ENCODE results near the gene NOL7. TPM values are rescaled to one million over a fixed set of nuclear protein-coding genes. Genes with fewer than 3 reads are reported as not detected.

Gene NOL7
- total and polyA plus RNA-seq, 2 donors (not counting 3 experiments of a cell fraction or from before 2014, with no cell fraction given), result 36.3 to 80.0 TPM

- DNase-seq (ENCODE audit: low read depth, low spot score) (no peak), FAIRE-seq (no peak)
- H2AFZ ChIP-seq (ENCODE audit: low read depth, low read length), result no peak overlapping the region
- H3K27me3 ChIP-seq (ENCODE audit: control insufficient read depth in 2 of 2, insufficient read depth in 2 of 2, low read length in 2 of 2), result peaks cover 7 to 9% of the 10 kb centered on the region in 2 experiments
- H3K4me3 ChIP-seq (replicated peaks in 1 of 3; ENCODE audit: insufficient read depth in 1 of 3, low read depth in 1 of 3, low read length in 3 of 3), result no peak overlapping the region
- dilution Hi-C loops (cut with MboI; ENCODE audit: extremely low pct_ligation_motif_present, low sequenced_read_pairs), result loop anchor here (25.0 kb wide), 1 partner anchor 229 kb away; the partner anchor contains the start of gene TBC1D7
- intact Hi-C loops (cut with micrococcal nuclease), result no loop called here
- H3K4me1 ChIP-seq (ENCODE audit: control insufficient read depth, extremely low read depth, insufficient read depth, low read length), result no peaks in the 10 kb centered on the region
- H3K9me1 ChIP-seq (replicated peaks; ENCODE audit: control insufficient read depth, extremely low read depth, insufficient read depth, low read length), result no peaks in the 10 kb centered on the region
- BruUV-seq (replicated peaks), result no TSS peak
- no peaks in the 10 kb centered on the region for H3K9me3 ChIP-seq (replicated peaks; ENCODE audit: control insufficient read depth, insufficient read depth, low read length)
- no peaks in the 10 kb centered on the region for H3K79me2 ChIP-seq (ENCODE audit: control insufficient read depth, insufficient read depth, low read length)
- ChIA-PET CTCF (interaction anchor here (1.0 to 1.5 kb wide), 2 partner anchors 9 to 28 kb away, joined by 3 read pairs; partner anchors contain the start of gene SIRT5), POLR2A (interaction anchor here (0.7 kb wide), 1 partner anchor 9 kb away, joined by 3 read pairs; the partner anchor contains the start of gene SIRT5)
- no peaks in the 10 kb centered on the region for H4K20me1 ChIP-seq (replicated peaks; ENCODE audit: control insufficient read depth, extremely low read depth, insufficient read depth, low read length)
- no peak overlapping the region for H3K4me2 ChIP-seq (ENCODE audit: insufficient read depth, low read length)
- no peaks in the 10 kb centered on the region for H3K36me3 ChIP-seq (ENCODE audit: control insufficient read depth in 2 of 2, extremely low read depth in 1 of 2, insufficient read depth in 2 of 2, low read length in 2 of 2)
- TF ChIP-seq, protein P1, sequence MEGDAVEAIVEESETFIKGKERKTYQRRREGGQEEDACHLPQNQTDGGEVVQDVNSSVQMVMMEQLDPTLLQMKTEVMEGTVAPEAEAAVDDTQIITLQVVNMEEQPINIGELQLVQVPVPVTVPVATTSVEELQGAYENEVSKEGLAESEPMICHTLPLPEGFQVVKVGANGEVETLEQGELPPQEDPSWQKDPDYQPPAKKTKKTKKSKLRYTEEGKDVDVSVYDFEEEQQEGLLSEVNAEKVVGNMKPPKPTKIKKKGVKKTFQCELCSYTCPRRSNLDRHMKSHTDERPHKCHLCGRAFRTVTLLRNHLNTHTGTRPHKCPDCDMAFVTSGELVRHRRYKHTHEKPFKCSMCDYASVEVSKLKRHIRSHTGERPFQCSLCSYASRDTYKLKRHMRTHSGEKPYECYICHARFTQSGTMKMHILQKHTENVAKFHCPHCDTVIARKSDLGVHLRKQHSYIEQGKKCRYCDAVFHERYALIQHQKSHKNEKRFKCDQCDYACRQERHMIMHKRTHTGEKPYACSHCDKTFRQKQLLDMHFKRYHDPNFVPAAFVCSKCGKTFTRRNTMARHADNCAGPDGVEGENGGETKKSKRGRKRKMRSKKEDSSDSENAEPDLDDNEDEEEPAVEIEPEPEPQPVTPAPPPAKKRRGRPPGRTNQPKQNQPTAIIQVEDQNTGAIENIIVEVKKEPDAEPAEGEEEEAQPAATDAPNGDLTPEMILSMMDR (IDR thresholded peaks at IDR 0.05; ENCODE audit: extremely low read depth in 1 of 2, insufficient read depth in 1 of 2, low read depth in 1 of 2, low read length in 2 of 2), result no peak
- TF ChIP-seq POLR2AphosphoS5 (IDR thresholded peaks at IDR 0.05; ENCODE audit: insufficient read depth, low read depth, low read length) (no peak), FOS (IDR thresholded peaks at IDR 0.05; ENCODE audit: borderline replicate concordance, insufficient read depth, low read length) (no peak), GATA2 (IDR thresholded peaks at IDR 0.05; ENCODE audit: insufficient read depth, insufficient read length, low read depth, low read length) (no peak), EZH2 (IDR thresholded peaks at IDR 0.05; ENCODE audit: borderline replicate concordance, low read depth, low read length, severe bottlenecking) (no peak), JUN (IDR thresholded peaks at IDR 0.05; ENCODE audit: borderline replicate concordance, insufficient read depth, insufficient read length, low read depth) (no peak)
- TF ChIP-seq, protein P2, sequence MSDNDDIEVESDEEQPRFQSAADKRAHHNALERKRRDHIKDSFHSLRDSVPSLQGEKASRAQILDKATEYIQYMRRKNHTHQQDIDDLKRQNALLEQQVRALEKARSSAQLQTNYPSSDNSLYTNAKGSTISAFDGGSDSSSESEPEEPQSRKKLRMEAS (IDR thresholded peaks at IDR 0.05; ENCODE audit: insufficient read depth, insufficient read length), result no peak
- no peak overlapping the region for H3K27ac ChIP-seq (ENCODE audit: insufficient read depth, low read depth, low read length)
- H3K9ac ChIP-seq (replicated peaks; ENCODE audit: extremely low read depth, insufficient read depth, low read length), result no peak overlapping the region
Observed at GRCh38 chr6:13565921-13566320, 49.2 kb upstream of the NOL7 start.
